Stromal cell of bone marrow (primary cell): ENCODE results near the gene PCDHA4.
"Not testable (repeated sequence)": the region's sequence is repeated elsewhere in the genome, so short reads cannot be mapped to it uniquely, and the experiment has no call there.

Source experiments
- DNase-seq: peaks from one replicate; pipeline ENCODE4 v3.0.0-alpha.2; 2012; ENCODE audit warnings: low read depth

PCDHA4 gene

DNA sequence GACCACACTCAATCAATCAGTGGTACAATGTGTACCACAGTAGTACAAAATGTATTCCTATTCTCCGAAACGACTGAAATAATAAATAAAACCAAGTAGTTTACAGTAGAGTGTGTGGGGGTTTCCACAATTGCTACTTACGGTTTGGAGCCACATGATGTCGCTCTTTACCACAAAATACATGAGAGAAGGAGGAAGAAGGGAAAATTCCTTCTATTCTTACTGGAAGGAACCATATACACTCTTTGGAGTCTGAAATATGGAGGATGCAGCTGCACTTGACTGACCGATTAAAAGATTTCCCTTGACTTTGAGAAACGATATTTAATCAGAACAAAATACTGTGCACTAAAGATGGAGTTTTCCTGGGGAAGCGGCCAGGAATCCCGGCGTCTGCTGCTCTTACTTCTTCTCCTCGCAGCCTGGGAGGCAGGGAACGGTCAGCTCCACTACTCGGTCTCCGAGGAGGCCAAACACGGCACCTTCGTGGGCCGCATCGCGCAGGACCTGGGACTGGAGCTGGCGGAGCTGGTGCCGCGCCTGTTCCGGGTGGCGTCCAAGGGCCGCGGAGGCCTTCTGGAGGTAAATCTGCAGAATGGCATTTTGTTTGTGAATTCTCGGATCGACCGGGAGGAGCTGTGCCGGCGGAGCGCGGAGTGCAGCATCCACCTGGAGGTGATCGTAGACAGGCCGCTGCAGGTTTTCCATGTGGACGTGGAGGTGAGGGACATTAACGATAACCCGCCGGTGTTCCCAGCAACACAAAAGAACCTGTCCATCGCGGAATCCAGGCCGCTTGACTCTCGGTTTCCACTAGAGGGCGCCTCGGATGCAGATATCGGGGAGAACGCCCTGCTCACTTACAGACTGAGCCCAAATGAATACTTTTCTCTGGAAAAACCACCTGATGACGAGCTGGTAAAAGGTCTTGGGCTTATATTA lies at the start of gene PCDHA4:
TSS of gene PCDHA4 (plus strand) at position 235 of the 942 bp plus-strand sequence.
- no peak for DNase-seq

DNA sequence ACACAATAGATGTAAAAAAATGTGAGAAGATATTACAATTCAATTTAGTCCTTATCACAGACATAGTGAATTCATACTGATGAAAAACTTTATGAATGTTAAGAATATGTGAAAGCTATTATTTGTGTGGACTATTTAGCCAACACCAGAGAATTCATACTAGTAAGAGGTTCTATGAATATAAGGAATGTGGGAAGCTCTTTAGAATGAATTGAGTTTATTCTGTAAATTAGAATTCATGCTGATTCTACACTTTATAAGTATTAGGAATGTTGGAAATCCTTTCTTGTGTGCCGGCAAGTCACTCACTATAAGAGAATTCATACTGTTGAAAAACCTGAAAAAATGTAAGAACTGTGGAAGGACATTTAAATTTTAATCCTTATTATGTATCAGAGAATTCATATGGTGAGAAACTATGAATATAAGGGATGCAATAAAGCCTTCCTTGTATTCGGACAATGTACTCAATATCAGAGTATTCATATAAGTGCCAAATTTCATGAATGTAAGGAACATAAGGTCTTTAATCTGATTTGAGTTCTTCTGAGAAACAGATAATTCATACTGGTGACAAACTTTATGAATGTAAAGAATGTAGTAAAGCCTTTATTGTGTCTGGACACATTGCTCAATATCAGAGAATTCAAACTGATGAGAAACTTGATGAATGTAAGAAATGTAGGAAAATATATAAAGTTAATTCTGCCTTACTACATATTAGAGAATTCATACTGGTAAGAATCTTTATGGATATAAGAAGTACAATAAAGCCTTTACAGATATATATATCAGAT lies 42.5 kb upstream of the PCDHA4 start:
- DNase-seq: no peak

DNA sequence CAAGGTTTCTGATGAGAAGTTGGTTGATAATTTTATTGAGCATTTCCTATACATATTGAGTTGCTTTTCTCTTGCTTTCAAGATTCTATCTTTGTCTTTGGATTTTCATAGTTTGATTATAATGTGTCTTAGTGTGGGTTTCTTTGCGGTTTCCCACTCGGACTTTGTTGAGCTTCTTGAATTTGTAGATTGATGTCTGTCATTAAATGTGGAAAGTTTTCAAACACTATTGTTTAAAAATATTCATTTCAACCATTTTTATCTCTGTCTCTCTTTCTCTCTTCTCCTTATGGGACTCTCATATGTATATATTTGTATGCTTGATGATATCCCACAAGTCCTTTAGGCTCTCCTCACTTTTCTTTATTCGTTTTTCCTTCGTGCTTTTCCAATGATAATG lies 39.4 kb upstream of the PCDHA4 start:
- DNase-seq: no peak

DNA sequence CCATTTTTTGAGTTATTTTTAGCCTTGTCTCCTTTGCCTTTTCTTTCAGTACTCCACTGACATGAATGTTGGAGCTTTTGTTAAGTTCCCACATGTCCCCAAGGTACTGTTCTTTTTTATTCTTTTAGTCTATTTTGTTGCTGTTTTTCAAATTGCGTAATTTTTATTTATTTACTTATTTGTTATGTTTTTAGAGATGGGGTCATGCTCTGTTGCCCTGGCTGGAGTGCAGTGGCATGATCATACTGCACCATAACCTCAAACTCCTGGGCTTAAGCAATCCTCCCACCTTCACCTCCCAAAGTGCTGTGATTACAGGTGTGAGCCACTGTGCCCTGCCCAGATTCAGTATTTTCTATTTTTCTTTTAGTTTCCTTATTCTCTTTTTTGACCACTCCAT lies 26.4 kb upstream of the PCDHA4 start:
- no peak for DNase-seq

DNA sequence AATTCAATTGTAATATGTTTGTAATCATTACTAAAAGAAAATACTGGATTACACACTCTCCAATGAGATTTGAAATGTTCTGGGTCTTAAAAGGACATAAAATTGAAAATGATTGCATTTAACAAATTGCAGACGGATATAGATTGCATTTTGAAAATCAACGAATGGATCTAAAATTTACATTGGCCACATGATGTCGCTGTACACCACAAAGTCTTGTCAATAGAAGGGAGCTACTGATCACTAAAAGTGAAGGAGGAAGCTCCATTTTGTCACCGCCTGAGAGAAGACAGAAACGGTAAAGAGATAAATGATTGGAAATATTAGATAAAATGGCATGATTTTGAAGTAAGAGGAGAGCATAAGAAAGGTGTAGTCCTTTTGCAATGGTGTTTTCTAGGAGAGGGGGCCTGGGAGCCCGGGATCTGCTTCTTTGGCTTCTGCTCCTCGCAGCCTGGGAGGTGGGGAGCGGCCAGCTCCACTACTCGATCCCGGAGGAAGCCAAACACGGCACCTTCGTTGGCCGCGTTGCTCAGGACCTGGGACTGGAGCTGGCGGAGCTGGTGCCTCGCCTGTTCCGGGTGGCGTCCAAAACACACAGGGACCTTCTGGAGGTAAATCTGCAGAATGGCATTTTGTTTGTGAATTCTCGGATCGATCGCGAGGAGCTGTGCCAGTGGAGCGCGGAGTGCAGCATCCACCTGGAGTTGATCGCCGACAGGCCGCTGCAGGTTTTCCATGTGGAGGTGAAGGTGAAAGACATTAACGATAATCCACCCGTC lies 20.8 kb upstream of the PCDHA4 start, which contains the start of gene PCDHA1:
TSS of gene PCDHA1 (plus strand) at position 236 of the 782 bp plus-strand sequence.
- DNase-seq: no peak

DNA sequence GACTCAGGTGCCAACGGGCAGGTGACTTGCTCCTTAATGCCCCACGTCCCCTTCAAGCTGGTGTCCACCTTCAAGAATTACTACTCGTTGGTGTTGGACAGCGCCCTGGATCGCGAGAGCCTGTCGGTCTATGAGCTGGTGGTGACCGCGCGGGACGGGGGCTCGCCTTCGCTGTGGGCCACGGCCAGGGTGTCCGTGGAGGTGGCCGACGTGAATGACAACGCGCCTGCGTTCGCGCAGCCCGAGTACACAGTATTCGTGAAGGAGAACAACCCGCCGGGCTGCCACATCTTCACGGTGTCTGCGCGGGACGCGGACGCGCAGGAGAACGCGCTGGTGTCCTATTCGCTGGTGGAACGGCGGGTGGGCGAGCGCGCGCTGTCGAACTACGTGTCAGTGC lies 19.4 kb upstream of the PCDHA4 start:
- DNase-seq: not testable (repeated sequence)

DNA sequence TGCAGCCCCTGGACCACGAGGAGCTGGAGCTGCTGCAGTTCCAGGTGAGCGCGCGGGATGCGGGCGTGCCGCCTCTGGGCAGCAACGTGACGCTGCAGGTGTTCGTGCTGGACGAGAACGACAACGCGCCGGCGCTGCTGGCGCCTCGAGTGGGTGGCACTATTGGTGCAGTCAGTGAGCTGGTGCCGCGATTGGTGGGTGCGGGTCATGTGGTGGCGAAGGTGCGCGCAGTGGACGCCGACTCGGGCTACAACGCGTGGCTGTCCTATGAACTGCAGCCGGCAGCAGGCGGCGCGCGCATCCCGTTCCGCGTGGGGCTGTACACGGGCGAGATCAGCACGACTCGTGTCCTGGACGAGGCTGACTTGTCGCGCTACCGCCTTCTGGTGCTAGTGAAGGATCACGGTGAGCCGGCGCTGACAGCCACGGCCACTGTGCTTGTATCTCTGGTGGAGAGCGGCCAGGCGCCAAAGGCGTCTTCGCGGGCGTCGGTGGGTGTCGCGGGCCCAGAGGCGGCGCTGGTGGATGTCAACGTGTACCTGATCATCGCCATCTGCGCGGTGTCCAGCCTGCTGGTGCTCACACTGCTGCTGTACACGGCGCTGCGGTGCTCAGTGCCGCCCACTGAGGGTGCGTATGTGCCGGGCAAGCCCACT lies 18.9 kb upstream of the PCDHA4 start:
- not testable (repeated sequence) for DNase-seq

DNA sequence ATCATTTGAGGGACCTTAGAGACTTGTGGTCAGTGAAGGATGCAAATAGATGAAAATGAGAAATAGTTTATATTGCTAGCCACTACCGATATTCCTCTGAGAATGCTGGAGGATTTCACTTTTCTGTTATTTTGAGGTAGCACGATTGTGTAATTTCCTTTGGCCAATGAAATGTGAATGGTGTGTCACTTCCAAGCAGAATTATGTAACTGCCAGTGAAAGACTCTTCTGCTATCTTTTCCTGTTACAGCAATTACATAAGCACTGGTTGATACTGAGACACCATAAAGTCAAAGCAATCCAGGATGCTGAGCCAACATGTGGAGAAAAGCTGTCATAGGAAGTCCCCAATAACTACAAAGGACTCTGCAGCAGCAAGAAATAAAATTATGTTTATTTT lies 15.8 kb upstream of the PCDHA4 start:
- DNase-seq: no peak

DNA sequence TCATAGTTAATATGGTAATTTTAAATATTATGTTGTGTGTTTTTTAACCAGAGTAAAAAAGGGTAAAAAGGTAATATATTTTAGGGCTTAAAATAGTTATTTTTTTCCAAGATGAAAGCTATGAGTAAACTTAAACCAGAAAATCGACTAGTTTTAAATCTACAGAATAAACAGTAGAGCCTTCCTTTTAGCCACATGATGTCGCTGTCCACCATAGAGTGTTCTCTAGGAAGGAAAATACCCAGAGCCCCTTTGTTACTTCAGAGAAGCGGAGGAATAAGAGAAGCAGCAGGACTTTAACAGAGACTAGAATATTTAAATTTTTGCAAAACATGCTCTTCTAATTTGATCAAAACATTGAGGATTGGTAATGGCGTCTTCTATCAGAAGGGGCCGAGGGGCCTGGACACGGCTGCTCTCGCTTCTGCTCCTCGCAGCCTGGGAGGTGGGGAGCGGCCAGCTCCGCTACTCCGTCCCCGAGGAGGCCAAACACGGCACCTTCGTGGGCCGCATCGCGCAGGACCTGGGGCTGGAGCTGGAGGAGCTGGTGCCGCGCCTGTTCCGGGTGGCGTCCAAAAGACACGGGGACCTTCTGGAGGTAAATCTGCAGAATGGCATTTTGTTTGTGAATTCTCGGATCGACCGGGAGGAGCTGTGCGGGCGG lies 12.1 kb upstream of the PCDHA4 start, which contains the start of gene PCDHA2:
TSS of gene PCDHA2 (plus strand) at position 258 of the 664 bp plus-strand sequence.
- DNase-seq: no peak

DNA sequence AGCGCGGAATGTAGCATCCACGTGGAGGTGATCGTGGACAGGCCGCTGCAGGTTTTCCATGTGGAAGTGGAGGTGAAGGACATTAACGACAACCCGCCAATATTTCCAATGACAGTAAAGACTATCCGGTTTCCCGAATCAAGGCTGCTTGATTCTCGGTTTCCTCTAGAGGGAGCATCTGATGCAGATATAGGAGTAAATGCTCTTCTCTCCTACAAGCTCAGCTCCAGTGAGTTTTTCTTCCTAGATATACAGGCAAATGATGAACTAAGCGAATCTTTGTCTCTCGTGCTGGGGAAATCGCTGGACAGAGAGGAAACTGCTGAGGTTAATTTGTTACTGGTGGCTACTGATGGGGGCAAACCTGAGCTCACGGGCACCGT lies 11.6 kb upstream of the PCDHA4 start:
- DNase-seq: no peak

DNA sequence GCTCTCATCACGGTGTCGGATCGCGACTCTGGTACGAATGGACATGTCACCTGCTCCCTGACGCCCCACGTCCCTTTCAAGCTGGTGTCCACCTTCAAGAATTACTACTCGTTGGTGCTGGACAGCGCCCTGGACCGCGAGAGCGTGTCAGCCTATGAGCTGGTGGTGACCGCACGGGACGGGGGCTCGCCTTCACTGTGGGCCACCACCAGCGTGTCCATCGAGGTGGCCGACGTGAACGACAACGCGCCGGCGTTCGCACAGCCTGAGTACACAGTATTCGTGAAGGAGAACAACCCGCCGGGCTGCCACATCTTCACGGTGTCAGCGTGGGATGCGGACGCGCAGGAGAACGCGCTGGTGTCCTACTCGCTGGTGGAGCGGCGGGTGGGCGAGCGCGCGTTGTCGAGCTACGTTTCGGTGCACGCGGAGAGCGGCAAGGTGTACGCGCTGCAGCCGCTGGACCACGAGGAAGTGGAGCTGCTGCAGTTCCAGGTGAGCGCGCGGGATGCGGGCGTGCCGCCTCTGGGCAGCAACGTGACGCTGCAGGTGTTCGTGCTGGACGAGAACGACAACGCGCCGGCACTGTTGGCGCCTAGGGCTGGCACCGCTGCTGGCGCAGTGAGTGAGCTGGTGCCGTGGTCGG lies 10.7 kb upstream of the PCDHA4 start:
- DNase-seq: not testable (repeated sequence)

DNA sequence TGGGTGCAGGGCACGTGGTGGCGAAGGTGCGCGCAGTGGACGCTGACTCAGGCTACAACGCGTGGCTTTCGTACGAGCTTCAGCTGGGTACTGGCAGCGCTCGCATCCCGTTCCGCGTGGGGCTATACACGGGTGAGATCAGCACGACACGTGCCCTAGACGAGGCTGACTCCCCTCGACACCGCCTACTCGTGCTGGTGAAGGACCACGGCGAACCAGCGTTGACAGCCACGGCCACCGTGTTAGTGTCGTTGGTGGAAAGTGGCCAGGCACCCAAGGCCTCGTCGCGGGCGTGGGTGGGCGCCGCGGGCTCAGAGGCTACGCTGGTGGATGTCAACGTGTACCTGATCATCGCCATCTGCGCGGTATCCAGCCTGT lies 10.2 kb upstream of the PCDHA4 start:
- DNase-seq: no peak

DNA sequence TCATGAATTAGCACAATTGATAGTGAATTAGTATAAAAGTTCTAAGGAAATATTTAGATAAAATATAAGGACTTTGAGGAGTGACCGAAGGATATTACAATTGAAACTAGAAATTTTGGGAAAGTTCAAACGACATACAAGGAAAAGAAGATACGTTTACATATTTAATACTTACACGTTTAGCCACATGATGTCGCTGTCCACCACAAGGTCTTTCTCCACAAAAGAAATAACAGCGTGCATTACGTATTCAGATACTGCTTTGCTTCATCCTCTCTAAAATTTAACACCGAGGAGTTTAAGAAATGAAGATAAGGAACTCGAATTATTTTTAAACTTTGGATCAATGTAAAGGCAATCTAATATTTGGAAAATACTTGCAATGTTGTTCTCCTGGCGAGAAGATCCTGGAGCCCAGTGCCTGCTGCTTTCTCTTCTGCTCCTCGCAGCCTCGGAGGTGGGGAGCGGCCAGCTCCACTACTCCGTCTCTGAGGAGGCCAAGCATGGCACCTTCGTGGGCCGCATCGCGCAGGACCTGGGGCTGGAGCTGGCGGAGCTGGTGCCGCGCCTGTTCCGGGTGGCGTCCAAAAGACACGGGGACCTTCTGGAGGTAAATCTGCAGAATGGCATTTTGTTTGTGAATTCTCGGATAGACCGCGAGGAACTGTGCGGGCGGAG lies 5.9 kb upstream of the PCDHA4 start, which contains the start of gene PCDHA3:
TSS of gene PCDHA3 (plus strand) at position 242 of the 678 bp plus-strand sequence.
- peak; percentile 8 for DNase-seq

DNA sequence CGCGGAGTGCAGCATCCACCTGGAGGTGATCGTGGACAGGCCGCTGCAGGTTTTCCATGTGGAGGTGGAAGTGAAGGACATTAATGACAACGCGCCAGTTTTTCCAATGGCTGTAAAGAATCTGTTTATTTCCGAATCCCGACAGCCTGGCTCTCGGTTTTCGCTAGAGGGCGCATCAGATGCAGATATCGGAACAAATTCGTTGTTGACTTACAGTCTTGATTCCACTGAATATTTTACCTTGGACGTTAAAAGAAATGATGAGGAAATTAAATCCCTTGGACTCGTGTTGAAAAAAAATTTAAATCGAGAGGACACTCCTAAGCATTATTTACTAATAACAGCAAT lies 5.4 kb upstream of the PCDHA4 start:
- DNase-seq: no peak

DNA sequence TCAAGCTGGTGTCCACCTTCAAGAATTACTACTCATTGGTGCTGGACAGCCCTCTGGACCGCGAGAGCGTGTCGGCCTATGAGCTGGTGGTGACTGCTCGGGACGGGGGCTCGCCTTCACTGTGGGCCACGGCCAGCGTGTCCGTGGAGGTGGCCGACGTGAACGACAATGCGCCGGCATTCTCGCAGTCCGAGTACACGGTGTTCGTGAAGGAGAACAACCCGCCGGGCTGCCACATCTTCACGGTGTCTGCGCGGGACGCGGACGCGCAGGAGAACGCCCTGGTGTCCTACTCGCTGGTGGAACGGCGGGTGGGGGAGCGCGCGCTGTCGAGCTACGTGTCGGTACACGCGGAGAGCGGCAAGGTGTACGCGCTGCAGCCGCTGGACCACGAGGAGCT lies 4.5 kb upstream of the PCDHA4 start:
- DNase-seq: not testable (repeated sequence)

DNA sequence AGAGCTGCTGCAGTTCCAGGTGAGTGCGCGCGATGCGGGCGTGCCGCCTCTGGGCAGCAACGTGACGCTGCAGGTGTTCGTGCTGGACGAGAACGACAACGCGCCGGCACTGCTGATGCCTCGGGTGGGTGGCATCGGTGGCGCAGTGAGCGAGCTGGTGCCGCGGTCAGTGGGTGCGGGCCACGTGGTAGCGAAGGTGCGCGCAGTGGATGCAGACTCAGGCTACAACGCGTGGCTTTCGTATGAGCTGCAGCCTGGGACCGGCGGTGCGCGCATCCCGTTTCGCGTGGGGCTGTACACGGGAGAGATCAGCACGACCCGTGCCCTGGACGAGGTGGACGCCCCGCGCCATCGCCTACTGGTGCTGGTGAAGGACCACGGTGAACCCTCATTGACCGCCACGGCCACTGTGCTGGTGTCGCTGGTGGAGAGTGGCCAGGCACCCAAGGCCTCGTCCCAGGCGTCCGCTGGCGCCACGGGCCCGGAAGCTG lies 4.0 kb upstream of the PCDHA4 start:
- DNase-seq: no peak

DNA sequence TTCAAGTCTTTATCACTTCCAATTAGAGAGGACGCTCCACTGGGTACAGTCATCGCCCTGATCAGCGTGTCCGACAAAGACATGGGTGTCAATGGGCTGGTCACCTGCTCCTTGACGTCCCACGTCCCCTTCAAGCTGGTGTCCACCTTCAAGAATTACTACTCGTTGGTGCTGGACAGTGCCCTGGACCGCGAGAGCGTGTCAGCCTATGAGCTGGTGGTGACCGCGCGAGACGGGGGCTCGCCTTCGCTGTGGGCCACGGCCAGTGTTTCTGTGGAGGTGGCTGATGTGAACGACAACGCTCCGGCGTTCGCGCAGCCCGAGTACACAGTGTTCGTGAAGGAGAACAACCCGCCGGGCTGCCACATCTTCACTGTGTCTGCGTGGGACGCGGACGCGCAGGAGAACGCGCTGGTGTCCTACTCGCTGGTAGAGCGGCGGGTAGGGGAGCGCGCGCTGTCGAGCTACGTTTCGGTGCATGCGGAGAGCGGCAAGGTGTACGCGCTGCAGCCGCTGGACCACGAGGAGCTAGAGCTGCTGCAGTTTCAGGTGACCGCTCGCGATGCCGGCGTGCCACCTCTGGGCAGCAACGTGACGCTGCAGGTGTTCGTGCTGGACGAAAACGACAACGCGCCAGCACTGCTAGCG lies 1.5 kb downstream of the PCDHA4 start:
- DNase-seq: not testable (repeated sequence)

DNA sequence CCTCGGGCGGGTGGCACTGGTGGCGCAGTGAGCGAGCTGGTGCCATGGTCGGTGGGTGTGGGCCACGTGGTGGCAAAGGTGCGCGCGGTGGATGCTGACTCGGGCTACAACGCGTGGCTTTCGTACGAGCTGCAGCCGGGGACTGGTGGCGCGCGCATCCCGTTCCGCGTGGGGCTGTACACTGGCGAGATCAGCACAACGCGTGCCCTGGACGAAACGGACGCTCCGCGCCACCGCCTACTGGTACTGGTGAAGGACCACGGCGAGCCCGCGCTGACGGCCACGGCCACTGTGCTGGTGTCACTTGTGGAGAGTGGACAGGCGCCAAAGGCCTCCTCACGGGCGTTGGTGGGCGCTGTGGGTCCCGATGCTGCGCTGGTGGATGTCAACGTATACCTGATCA lies 2.0 kb downstream of the PCDHA4 start:
- no peak for DNase-seq
